Left ventricle myocardium superior (tissue), 1 donor: ENCODE data around the gene PDGFRB. TPM values are rescaled to one million over a fixed set of nuclear protein-coding genes. Genes with fewer than 3 reads are reported as not detected.
"Not testable (repeated sequence)": the region's sequence is repeated elsewhere in the genome, so short reads cannot be mapped to it uniquely, and the experiment has no call there.

Experiments used
- ATAC-seq: fragments of 200-7000 bp; cut with Tn5 transposase; one replicate; pipeline ENCODE4 v1.9.1; 2020; ENCODE audit warnings: mild to moderate bottlenecking, moderate library complexity
- DNase-seq: peaks from one replicate; pipeline ENCODE4 v3.0.0-alpha.2; 2020
- intact Hi-C: fragments of 100-400 bp; cut with micrococcal nuclease; formaldehyde crosslinking; loops from one replicate; pipeline ENCODE4 v1.11.0; 2022
- total RNA-seq: library from RNA; stranded (reverse); fragmentation: NEBNext Ultra II Directional; extraction: Animal tissue kit (Norgen Biotek cat#: 25700); gene quantifications from one replicate; pipeline ENCODE4 v1.2.1, GENCODE V29; 2021
- donor health status: DM: no; HTN: yes; CAD: no; lungs with severe emphysema.

Gene PDGFRB
- total RNA-seq, 1 donor from 2014 or later, result 47.8 TPM

GRCh38 chr5:150108711-150109514 lies 46.7 kb downstream of the PDGFRB start:
- intact Hi-C loops, result no loop called here
- DNase-seq (no peak), ATAC-seq (no peak)

GRCh38 chr5:150107909-150108447 lies 47.7 kb downstream of the PDGFRB start:
- DNase-seq (no peak), ATAC-seq (no peak)
- intact Hi-C loops, result no loop called here

GRCh38 chr5:150106674-150107426 lies 48.8 kb downstream of the PDGFRB start:
- intact Hi-C loops, result no loop called here
- DNase-seq (no peak), ATAC-seq (no peak)

- peak; percentile 42 for ATAC-seq
- intact Hi-C loops, result no loop called here
- no peak for DNase-seq
Observed at GRCh38 chr5:150105928-150106615, 49.6 kb downstream of the PDGFRB start.

GRCh38 chr5:150104550-150104870 lies 51.1 kb downstream of the PDGFRB start:
- DNase-seq (no peak), ATAC-seq (no peak)
- intact Hi-C loops, result no loop called here

DNA sequence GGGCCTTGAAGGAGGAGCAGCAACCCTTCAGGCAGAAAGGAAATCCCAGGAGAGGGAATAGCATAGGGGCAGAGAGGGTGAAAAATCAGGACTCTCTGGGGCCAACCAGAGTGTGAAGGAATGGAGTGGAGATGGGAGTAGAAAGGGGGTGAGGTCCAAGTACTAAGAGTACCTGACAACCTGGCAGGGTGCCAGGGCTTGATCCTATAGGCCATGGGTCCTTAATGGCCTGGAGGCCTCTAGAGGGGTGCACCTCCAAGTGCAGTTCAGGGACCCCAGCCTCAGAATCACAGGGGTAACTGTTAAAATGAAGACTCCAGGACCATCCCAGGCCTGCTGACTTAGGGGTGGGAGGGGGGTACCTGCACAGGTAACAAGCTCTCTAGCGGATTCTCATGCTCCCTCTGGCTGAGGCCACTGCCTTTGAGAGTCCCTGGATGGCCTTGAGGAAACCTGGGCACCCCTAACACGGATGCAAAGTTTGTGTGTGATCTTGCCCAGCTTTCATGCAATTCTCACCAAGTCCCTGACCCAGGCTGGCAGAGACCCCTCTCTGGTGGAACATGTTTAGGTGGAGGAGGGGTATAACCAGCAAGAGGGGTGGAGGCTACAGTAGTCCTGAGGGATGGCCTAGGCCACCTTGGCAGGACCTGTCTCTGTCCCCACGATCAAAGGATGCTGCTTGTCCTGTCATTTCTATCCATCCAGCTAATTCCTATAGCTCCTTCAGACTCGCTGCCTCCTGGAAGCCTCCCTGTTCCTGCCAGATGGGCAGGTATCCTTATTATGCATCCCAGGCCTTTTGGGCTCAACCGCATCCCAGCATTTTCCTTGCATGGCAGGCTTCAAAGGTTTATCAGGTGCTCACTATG lies 51.7 kb downstream of the PDGFRB start:
- ATAC-seq (no peak), DNase-seq (no peak)
- intact Hi-C loops, result no loop called here

GRCh38 chr5:150101023-150101422 lies 54.6 kb downstream of the PDGFRB start:
- ATAC-seq (no peak), DNase-seq (no peak)
- intact Hi-C loops, result no loop called here

- intact Hi-C loops, result no loop called here
- ATAC-seq (no peak), DNase-seq (no peak)
Observed at GRCh38 chr5:150097152-150097551, 58.5 kb downstream of the PDGFRB start.

DNA sequence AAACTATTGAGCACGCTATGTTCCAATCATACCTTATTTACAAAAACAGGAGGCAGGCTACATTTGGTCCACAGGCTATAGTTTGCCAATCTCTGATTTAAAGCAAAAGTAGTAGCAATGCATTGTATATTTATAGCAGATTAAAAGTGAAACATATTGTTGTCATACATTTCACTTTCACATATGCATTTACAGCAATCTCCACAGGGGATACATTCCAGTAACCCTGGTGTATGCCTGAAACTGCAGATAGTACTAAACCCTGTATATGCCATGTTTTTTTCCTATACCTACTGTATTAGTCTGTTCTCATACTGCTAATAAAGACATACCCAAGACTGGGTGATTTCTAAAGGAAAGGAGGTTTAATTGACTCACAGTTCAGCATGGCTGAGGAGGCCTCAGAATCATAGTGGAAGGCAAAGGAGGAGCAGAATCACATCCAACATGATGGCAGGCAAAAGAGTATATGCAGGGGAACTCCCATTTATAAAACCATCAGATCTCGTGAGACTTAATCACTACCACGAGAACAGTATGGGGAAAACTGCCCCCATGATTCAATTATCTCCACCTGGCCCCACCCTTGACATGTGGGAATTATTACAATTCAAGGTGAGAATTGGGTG lies 63.4 kb downstream of the PDGFRB start:
- intact Hi-C loops, result no loop called here
- ATAC-seq, result no peak
- DNase-seq, result no peak

DNA sequence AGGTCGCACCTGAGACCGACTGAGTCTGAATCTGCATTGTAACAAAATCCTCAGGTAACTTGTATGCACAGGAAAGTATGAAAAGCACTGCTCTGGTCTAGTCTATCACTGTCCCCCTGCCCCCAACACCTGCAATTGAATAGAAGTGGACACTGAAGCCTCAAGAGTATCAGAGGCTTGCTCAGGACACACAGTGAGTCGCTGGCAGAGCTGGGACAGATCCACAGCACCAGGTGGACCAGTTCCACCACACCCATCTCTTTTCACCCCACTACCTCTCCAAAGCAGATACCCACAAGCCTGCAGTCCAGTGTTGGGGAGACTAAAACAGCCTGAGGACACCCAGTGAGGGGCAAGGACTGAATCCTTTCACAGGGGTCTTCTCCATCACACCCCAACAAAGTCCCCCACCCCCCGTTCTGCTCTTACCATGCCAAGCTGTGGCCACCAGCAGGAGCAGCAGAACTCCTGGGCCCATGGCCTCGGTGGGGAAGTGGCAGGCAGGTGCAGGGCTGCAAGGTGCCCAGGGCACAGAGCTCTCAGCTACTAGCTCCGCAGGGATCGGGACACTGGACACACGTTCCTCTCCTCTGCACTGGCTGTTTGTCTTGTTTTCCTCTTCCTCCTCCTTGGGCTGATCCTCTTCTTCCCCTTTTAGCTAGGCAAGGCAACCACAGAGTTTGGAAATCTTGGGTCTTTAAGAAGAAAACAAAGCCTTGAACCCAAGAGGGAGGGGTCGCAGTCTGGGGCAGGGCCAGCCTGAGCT lies 69.5 kb downstream of the PDGFRB start, which contains the start of gene CSF1R:
Gene CSF1R (minus strand): TSS at position 605 of the 766 bp plus-strand sequence. CDS start 127 bp downstream, at position 478.
- DNase-seq (no peak), ATAC-seq (peak; percentile 34)

DNA sequence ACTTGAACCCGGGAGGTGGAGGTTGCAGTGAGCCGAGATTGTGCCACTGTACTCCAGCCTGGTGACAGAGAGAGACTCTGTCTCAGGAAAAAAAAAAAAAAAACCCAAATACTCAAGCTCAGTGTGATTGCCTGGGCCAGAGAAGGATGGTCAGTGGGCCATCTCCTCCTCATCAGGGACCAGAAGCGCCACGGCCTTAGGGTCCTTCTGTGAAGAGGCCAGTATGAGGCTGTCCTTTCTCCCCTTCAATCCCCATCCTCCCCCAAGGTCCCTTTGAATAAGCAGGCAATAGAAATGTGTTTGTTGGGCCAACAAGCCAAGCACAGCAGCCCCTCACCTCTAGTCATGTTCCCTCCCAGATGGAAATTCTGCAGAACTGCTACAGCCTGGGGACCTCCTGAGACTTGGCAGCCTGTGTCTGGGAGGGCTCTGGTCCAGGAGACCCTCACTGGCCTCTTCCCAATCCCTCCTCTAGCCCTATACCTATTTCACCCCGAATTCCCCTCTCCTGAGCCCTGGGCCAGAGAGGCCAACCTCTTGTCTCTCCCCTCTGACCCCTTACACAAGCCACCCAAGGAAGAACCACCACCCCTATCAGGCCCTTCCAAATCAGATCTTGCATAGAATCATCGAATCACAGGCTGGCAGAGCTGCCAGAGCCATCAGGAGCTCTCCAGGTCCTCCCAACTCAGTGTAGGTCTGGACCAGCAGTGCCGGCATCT lies 70.3 kb downstream of the PDGFRB start:
- DNase-seq, result no peak
- ATAC-seq, result no peak

More for the DNA sequence above, 69.5 kb downstream of the PDGFRB start, which contains the start of gene CSF1R:
- intact Hi-C loops, result no loop called here

GRCh38 chr5:150084754-150085153 lies 70.9 kb downstream of the PDGFRB start:
- DNase-seq, intact Hi-C loops, ATAC-seq: not testable (repeated sequence)

More for the DNA sequence above, 70.3 kb downstream of the PDGFRB start:
- intact Hi-C loops, result no loop called here

DNA sequence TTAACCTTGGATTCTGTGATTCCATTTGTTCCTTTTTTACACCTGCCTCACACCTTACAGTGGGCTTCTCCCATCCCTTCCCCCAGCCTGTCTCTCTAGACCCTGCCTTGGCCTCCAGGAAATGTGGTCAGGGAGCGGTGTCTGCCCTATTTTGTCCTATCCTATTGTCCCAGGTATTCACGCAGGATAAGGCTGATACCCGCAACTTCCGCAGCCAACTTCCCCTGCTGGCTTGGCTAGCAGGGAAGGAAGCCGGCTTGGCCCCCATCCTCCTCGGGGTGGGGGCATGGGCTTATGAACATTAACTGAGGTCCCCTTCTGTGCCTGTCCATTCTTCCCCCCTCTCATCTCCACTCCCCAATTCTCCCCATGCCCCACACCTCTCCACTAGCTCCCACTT lies 72.8 kb downstream of the PDGFRB start:
- no peak for DNase-seq
- peak; percentile 38 for ATAC-seq
- intact Hi-C loops, result no loop called here

DNA sequence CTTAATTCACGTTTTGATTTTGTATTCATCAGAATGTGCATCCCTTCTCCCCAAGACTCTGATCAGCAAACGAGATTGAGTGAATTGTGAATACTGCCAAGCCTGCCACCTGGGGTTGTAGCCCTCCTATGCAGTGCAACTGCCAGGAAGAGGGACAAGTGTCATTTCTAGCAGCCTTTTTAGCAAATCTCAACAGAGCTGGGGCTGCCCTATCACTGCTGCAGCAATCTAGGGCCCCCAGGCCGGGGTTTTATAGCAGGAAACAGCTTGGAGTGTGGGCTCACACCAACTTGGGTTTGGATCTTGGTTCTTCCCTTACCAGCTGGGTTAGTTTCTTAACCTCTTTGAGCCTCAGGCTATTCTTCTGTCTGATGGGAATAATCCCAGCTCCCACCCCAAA lies 73.3 kb downstream of the PDGFRB start:
- ATAC-seq (no peak), DNase-seq (no peak)
- intact Hi-C loops, result no loop called here

DNA sequence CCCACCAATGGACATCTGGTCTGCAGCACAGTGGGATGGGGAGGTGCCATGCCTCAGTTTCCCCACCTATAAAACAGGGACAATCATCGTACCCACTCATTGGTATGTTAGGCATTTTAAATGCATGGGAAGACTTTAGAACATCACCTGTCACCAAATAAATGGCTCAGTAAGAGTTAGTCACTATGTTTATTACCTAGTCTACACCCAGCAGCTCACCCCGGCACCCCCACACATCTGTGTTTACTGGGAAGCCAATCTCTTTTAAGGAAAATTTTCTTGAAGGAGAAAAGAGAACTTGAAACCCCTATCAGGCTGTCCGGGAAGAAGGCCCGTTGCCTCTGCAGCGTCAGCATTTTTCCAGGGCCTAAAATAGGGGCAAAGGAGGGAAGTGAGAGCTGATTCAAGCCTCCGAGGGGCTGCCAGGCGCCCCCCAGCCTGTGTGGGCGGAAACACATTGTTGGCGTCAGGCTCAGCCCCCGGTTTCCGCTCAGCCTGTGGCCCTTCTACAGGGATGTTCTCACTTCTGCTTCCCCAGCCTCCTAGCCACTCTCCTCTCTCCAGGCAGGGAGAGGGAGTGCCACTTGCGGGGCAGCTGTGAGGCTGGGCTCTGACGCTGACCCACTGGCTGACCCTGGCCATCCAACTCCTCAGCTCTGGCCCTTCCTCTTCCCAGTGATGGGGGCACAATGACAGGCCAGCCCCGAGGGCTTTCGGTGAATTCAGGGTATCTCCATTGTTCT lies 73.9 kb downstream of the PDGFRB start:
- DNase-seq (peak; percentile 79), ATAC-seq (peak; percentile 85)
- intact Hi-C loops, result no loop called here

- intact Hi-C loops, result no loop called here
- DNase-seq, result no peak
- no peak for ATAC-seq
Observed at GRCh38 chr5:150080696-150081435, 74.8 kb downstream of the PDGFRB start.
